ENCODE data around the gene SDC1.

SDC1 gene

DNA sequence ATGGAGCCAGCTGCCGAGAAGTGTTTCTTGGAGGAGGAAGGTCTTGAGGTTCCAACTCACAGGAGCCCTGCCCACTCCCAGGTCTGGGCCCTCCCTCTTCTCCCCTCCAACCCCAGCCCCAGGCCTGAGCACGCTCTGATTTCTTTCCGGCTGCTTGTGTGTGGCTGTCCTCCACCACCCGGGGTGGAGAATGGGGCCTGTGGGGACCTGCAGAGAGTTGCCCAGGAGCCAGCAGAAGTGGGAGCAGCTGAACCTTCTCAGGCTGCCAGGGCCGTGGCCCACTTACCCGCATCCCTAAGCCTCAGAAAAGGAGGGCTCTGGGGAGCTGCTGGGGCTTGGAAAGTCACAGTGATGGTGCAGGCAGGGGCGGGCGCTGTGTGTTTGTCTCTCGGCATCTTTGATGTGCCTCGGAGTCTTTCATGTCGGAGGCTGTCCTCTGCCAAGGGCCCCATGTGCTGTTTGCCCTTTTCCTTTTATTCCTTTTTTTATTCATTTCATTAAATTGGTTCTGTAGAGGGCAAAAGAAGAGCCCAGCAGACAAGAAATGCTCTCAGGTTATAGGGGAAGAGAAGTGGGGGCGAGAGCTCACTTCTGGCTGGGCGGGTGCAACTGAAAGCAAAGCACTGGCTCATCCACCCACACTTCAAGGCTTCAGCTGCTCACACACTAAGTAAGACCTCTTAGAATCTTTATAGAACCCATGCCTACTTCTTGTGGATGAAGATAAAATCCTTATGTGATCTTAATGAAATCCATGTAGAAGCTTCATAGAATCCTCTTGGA, 52.5 kb downstream of the SDC1 start:
- H3K4me3 ChIP-seq (ENCODE audit: low read length) = no peak overlapping the region
- DNase-seq (ENCODE audit: low read depth) = no peak

DNA sequence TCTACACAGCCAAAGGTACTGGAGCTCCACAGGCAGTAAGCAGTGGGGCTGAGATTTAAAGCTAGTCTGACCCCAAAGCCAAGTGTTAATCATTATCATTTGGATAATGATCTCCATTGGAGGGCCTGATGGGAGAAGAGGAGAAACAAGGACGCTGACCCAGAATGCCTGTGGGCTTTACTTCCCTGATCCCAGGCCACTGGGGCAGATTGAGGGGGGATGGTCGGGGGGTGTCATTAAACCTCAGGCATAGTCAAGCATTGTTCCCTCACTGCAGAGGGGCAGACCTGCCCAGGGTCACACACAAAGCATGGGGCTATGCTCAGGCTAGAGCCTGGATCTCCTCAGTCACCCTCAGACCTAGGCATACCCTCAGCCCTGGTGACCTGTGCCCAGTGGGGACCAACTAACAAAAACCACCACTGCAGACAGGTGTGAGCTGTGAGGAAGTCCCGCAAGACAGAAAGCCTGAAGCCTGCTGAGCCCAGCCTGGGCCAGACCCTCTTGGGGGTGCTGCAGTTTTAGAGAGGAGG, 53.4 kb downstream of the SDC1 start:
- DNase-seq (ENCODE audit: low read depth) = no peak
- no peak overlapping the region for H3K4me3 ChIP-seq (ENCODE audit: low read length)
- no peak for TF ChIP-seq CTCF (conservative IDR thresholded peaks at IDR 0.05; ENCODE audit: low read depth, low read length)

More for the DNA sequence above, 52.5 kb downstream of the SDC1 start:
- TF ChIP-seq CTCF (conservative IDR thresholded peaks at IDR 0.05; ENCODE audit: low read depth, low read length) = no peak

- DNase-seq (ENCODE audit: low read depth) = no peak
Measured at GRCh38 chr2:20170704-20171250, 54.2 kb downstream of the SDC1 start.

DNA sequence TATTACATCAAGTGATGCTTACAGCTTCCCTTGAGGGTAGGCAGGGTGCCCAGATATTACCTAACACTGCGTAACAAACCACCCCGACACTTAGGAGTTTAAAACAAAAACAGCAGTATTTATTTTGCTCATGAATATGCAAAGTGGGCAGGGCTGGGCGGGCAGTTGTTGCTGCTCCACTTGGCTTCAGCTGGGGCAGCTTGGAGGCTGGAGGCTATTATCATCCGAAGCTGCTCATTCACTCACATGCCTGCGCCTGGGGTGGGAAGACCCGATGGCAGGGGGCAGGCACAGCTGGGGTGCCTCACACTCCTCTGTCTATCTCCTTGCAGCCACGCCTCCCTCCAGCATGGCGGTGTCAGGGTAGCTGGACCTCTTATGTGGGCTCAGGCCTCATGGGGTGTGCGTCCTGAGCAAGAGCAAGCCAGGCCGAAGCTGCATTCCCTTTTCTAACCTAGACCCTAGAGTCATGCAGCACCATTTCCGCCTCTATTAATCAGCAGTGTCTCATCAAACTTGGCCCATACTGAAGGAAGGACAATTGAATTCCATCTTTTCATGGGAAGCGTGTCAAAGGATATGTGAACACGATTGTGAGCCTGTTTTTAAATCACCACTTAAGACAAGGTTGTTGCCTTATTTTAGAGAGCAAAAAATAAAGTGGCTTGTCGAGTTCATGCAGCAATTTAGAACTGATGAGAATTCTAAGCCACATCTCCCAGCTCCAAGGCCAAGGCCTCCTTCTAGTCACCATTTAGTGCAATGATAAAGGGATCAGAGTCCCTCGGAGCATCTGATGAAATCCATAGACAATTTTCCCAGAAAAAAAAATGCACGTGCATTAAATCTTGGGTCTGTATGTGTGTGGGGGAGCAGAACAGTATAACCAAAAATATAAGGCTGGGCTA, 54.9 kb downstream of the SDC1 start:
- no peak overlapping the region for H3K4me3 ChIP-seq (ENCODE audit: low read length)
- no peak for DNase-seq (ENCODE audit: low read depth)
- TF ChIP-seq CTCF (conservative IDR thresholded peaks at IDR 0.05; ENCODE audit: low read depth, low read length) = no peak

More at GRCh38 chr2:20170704-20171250, 54.2 kb downstream of the SDC1 start:
- no peak for TF ChIP-seq CTCF (conservative IDR thresholded peaks at IDR 0.05; ENCODE audit: low read depth, low read length)
- H3K4me3 ChIP-seq (ENCODE audit: low read length) = no peak overlapping the region

GRCh38 chr2:20168727-20169696, 55.9 kb downstream of the SDC1 start:
- H3K4me3 ChIP-seq (ENCODE audit: low read length) = no peak overlapping the region
- DNase-seq (ENCODE audit: low read depth) = no peak
- TF ChIP-seq CTCF (conservative IDR thresholded peaks at IDR 0.05; ENCODE audit: low read depth, low read length) = no peak

Data from retinal pigment epithelial cell (primary cell).